Stimulated activated CD4-positive, alpha-beta T cell treated with anti-CD3 and anti-CD28 coated beads, TNF-alpha, amount 100 ng/mL, for 24 hours (primary cell): ENCODE data around the gene TTC14.

Source experiments
- DNase-seq, 3 experiments: peaks; one replicate each; pipeline ENCODE4 v3.0.0-alpha.2; 2020; ENCODE audit warnings: low read depth in 3 of 3

TTC14 gene

DNA sequence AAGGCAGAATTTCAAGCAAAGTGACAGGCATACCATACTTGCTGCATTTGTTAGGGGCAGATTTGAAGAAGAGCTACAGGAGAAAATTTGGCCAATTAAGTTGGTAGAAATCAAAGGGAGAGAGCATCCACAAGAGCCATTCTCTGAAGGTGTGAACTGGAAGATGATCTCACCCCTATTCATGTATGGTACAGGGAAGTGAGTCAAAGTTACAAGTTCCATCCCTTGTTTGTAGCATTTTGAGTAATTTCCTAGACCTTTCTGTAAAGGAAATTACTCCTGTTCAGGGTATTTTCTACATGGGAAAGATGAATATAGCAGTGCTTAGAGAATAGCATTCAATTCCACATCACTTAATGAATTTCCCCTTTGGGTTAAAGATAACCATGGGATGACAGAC is 28.4 kb downstream of the TTC14 start:
- DNase-seq = no peak

GRCh38 chr3:180631317-180631716 is 29.4 kb downstream of the TTC14 start:
- no peak for DNase-seq

- no peak for DNase-seq
These were observed 31.8 kb downstream of the TTC14 start for GRCh38 chr3:180633722-180634121.

DNA sequence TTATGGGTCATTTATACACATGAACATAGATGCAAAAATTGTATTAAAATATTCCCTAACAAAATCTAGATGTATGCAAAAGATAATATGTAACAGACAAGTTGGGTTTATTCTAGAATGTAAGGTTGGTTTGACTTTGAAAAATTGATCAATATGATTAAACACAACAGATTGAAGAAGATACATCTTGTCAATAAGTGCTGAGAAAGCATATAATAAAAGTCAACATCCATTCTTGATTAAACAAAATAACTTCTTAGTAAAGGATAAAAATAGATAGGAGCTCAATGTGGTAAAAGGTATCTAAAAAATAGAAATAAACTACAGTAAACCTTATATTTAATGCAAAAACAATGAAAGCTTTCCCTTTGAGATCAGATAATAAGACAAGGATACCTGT is 39.0 kb downstream of the TTC14 start:
- DNase-seq = no peak

GRCh38 chr3:180646187-180646790 is 44.3 kb downstream of the TTC14 start:
- DNase-seq = no peak

GRCh38 chr3:180656406-180656805 is 54.4 kb downstream of the TTC14 start:
- DNase-seq = no peak

GRCh38 chr3:180657094-180657493 is 55.1 kb downstream of the TTC14 start:
- DNase-seq = no peak
